EH (cell line): ENCODE measurements around the gene VWA2.

Source experiments
- DNase-seq: peaks from one replicate; pipeline ENCODE4 v3.0.0-alpha.2; 2015; ENCODE audit warnings: low read depth

The VWA2 gene

DNA sequence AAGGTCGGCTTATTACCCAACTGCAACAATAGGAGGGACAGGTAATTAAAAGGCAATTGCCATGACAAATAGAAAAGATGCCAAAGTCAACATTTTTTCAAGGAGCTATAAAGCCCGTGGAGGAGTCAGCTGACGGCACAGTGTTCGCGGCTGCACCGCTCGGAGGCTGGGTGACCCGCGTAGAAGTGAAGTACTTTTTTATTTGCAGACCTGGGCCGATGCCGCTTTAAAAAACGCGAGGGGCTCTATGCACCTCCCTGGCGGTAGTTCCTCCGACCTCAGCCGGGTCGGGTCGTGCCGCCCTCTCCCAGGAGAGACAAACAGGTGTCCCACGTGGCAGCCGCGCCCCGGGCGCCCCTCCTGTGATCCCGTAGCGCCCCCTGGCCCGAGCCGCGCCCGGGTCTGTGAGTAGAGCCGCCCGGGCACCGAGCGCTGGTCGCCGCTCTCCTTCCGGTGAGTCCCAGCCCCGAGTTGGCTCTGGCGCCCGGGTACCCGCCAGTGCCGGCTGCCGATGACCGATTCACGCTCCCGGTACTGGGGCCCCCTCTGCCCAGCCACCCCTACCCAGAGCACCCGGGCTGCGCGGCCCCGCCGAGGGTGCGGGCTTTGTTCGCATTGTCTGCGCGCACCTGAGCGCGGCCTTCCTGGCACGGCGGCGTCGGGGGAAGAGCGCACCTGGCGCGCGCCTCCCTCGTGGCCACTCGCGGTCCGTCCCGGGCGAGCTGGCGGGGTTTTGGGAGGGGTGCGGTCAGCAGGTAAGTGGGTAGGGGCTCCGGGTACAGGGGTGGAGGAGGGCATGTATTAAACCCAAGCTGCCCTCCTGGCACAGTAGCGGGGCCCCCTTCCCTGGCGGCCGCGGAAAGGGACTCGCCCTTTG, at the start of gene VWA2:
VWA2 (plus strand) TSS at position 138 of the 877 bp plus-strand sequence. CDS start 9,460 bp downstream, outside the sequence.
- DNase-seq, result no peak

DNA sequence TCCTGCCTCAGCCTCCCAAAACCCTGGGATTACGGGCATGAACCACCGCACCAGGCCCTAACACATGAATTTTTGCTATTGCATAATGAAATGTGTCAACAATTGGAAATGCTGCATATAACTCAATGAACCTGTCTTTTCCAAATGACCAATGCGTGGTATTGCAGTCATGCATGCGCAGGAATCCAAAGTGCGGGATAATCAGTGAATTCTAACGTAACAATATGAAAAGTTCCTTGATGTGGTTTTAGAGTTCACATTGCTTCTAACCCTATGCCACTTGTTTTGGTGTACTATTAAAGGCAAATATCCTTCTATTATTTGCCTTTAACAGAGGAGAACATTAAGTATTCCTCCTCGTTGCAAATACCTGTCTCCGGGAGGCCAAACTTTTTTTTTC, 49.4 kb upstream of the VWA2 start:
- no peak for DNase-seq

- no peak for DNase-seq
Measured at GRCh38 chr10:114195079-114195478, 44.0 kb upstream of the VWA2 start.

DNA sequence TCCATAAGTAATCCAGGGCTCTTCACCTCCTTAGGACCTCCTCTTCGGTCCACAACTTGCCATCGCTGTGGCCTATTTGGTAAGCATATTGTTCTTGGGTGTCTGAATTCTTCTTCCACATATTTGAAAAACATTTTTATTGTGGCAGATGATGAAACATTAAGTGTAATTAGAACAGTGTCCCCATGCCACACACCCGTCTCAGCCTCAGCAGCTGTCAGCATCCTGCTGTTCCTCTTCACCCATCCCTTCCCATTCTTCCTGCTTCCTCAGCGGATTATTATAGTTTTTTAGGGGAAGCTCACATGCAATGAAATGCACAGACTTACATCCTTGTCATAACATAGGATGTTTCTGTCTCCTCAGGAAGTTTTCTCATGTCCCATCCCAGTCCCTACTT, 39.8 kb upstream of the VWA2 start:
- DNase-seq, result no peak

- DNase-seq, result no peak
Measured at GRCh38 chr10:114202812-114203211, 36.2 kb upstream of the VWA2 start.

- DNase-seq, result no peak
Measured at GRCh38 chr10:114206902-114207301, 32.2 kb upstream of the VWA2 start.

DNA sequence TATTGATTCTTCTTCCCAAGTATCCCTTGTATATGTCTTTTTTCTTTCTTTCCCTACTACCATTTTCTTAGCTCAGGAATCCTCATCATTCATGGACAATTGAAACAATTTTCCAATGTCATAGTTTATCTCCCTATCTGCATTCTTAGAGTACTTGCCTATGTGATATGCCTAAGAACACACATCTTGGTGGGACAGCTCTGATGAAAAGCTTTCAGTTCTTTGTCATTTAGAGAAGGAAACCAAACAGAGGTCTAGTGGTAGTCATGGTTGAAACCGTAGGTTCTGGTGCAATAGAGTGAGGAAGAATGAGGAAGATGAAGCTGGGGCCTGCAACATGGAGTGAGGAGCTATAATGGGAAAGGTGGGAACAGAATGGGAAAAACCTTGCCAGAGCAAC, 31.7 kb upstream of the VWA2 start:
- no peak for DNase-seq

- DNase-seq, result peak; percentile 3
Measured at GRCh38 chr10:114208351-114208750, 30.7 kb upstream of the VWA2 start.

- no peak for DNase-seq
Measured at GRCh38 chr10:114212153-114212552, 26.9 kb upstream of the VWA2 start.

GRCh38 chr10:114215033-114215432, 24.0 kb upstream of the VWA2 start:
- DNase-seq, result no peak

GRCh38 chr10:114220281-114220680, 18.8 kb upstream of the VWA2 start:
- DNase-seq, result no peak

DNA sequence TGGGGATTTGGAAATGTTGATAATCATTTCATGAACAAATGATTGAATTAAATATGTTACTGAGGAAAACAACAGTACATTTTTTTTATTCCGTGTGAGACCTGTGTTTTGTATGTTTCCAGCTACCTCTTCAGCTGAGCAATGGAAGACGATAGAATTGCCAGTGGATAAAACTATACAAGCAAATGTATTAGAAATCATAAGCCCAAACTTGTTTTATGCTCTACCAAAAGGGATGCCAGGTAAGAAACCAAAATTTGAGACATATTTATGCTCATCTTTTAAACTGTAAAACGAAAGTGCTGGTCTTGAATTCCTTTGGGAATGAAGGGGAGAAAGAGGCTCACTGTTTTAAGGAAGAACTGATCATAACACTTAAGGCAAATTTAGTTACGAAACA, 17.8 kb upstream of the VWA2 start:
- no peak for DNase-seq

DNA sequence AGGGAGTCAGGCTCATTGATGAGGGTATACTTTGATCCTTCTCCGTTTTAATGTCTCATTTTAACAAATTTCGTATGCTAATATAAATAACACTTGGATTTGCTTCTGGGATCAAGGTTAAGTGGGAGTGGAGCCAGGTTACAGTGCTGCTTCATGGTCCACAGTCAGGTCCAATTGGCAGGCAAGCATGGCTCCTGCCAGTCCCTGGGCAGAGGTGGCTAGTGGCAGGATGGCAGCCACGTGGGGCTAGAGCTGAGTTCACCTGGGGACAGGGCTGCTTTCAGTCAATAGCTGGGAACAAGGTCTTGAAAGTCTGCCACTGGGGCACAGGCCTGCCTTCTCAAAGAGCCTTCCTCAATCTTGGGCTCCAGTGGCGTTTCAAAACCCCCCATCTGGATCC, 16.0 kb upstream of the VWA2 start:
- DNase-seq, result no peak

- no peak for DNase-seq
Measured at GRCh38 chr10:114228156-114228555, 10.9 kb upstream of the VWA2 start.

DNA sequence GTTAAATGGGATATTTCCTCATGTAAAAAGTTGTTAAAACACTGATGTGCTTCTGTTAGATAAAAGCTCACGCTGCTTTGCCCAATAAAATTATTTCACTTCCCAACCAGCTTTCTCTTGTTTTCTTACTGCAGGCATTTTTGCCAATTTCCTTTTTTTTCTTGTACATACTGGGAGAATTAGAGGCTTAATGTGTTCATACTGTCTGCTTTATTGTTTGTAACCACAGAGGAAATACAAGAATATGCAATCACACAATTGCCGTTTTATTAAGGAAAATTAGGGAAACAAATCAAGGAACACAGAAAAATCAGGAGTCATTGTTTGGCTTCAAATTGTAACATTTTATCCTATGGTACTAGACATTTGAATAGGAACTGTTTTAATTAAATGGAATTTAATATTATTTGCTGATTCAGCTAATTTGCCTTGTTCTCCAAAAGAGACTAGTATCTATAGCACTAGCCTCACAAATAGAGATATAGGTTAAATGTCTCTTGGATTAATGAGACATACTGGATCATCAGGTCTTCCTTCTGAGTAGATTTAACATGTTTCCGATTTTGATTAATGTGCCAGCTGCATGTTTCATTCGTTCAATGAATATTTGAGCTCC, 6.4 kb upstream of the VWA2 start:
- no peak for DNase-seq

DNA sequence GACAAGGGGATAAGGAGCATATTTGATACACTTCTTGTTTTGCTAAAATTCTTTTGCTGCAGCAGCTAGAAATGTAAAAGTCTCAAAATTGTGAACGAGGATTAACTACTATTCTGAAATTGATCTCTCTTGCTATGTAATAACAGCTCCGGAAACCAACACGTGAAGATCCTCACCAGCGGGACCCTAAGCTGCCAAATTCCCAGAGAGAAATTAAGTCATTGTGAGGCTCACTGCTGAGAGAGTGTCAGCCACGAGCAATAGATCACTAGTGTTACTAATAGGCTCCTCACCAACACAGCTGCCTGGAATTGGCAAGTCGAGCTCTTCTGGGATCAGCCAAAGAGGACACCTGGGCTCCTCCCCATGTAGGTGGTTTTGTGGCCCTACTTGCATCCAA, 5.6 kb upstream of the VWA2 start:
- no peak for DNase-seq

GRCh38 chr10:114234132-114234531, 4.9 kb upstream of the VWA2 start:
- DNase-seq, result no peak

GRCh38 chr10:114239994-114240345, 916 bp downstream of the VWA2 start:
- no peak for DNase-seq

- DNase-seq, result no peak
Measured at GRCh38 chr10:114242235-114242634, 3.2 kb downstream of the VWA2 start.

GRCh38 chr10:114243661-114244060, 4.6 kb downstream of the VWA2 start:
- DNase-seq, result peak; percentile 5

- DNase-seq, result no peak
Measured at GRCh38 chr10:114244126-114244525, 5.1 kb downstream of the VWA2 start.

DNA sequence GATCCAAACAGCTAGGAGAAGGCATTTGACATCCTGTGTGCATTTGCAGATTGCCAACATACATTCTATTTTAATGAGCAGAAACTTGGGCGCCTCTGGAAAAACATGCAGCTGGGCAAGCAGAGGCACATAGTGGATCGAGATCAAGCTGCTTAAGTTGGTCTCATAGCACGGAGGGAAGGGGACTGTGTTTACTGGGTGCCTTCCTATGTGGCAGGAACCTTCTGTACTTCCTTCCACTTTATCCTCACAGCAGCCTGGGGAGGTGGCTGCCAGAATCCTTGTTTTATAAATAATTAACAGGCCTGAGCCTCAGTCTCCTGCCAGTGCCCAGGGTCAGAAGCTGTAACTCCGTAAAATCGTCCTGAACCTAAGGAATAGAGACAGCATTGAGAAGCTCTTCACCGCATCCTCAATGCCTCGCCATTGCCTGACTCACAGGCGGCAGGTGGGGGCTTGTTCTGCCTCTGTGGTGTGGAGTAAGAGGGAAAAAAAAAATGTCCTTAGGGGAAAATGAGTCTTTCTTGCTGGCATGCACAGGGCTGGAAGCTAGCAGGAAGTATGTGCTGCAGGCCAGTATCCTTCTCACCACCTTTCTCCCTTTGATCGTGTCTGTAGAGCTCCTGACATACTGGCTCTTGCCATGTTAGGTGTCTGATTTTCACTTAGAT, 6.2 kb downstream of the VWA2 start:
- DNase-seq, result peak; percentile 16

DNA sequence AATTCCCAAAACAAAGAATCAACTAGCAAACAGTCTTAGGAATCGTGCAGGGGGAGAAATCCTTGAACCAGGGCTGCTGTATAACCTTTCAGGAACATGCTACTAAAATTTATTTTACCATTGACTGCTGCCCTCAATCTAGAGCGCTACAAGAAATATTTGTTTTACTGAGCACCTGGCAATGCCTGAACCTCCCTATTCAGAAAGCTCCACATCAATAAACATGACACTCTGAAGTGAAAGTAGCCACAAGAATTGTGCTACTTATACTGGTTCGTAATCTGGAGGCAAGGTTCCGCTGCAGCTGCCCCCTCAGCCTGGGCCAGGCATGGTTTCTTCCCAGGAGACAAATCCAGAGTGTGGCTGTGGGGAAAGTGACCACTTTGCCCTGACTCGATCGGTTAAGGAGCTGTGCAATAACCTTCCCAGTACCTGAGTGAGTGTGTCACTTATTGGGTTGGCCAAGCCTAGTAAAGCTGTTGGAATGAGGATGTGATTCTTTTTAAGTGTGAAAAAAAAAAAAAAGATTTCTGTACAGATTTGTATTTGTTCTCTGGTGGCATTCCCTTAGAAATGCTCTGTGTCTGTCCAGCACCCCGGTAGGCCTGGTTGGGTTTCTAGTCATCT, 7.7 kb downstream of the VWA2 start:
- no peak for DNase-seq
